ENCODE data around the gene TENM3.

- TF ChIP-seq, protein P1, sequence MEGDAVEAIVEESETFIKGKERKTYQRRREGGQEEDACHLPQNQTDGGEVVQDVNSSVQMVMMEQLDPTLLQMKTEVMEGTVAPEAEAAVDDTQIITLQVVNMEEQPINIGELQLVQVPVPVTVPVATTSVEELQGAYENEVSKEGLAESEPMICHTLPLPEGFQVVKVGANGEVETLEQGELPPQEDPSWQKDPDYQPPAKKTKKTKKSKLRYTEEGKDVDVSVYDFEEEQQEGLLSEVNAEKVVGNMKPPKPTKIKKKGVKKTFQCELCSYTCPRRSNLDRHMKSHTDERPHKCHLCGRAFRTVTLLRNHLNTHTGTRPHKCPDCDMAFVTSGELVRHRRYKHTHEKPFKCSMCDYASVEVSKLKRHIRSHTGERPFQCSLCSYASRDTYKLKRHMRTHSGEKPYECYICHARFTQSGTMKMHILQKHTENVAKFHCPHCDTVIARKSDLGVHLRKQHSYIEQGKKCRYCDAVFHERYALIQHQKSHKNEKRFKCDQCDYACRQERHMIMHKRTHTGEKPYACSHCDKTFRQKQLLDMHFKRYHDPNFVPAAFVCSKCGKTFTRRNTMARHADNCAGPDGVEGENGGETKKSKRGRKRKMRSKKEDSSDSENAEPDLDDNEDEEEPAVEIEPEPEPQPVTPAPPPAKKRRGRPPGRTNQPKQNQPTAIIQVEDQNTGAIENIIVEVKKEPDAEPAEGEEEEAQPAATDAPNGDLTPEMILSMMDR (IDR thresholded peaks at IDR 0.05): no peak
- no peak for TF ChIP-seq POLR2A (IDR thresholded peaks at IDR 0.05)
Measured at GRCh38 chr4:182277377-182277776, 34.2 kb downstream of the TENM3 start.

Data from testis (tissue), 2 donors.